Measurements from ENCODE around the gene TPSG1. TPM values are rescaled to one million over a fixed set of nuclear protein-coding genes. Genes with fewer than 3 reads are reported as not detected.
"Not testable (repeated sequence)": the region's sequence is repeated elsewhere in the genome, so short reads cannot be mapped to it uniquely, and the experiment has no call there.

TPSG1 gene
- total RNA-seq, 1 experiment from 2014 or later: 4.3 TPM

DNA sequence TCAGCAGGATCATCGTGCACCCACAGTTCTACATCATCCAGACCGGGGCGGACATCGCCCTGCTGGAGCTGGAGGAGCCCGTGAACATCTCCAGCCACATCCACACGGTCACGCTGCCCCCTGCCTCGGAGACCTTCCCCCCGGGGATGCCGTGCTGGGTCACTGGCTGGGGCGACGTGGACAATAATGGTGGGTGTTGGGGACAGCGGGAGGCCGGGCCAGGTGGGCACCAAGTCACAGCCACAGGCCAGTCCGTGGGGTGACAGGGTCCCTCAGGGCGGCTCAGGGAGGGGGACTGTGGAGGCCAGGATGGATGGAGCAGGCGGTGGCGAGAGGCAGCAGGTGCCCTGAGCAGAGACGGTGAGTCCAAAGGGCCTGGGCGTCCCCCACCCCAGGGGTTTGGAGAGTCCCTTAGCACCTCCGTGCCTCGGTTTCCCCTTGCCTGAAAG, 31.8 kb upstream of the TPSG1 start:
- no peak for DNase-seq (ENCODE audit: low spot score)

DNA sequence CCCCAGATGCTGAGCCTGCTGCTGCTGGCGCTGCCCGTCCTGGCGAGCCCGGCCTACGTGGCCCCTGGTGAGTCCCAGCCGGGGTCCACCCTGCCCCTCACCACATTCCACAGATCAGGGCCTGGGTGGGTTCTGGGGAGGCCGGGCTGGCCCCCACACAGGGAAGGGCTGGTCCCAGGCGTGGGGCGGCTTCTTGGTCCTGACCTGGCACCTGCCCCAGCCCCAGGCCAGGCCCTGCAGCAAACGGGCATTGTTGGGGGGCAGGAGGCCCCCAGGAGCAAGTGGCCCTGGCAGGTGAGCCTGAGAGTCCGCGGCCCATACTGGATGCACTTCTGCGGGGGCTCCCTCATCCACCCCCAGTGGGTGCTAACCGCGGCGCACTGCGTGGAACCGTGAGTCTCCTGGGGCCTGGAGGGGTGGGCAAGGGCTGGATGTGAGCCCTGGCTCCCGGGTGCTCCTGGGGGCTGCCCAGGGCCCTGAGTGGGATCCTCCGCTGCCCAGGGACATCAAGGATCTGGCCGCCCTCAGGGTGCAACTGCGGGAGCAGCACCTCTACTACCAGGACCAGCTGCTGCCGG, 31.3 kb upstream of the TPSG1 start:
- DNase-seq (ENCODE audit: low spot score): not testable (repeated sequence)

DNA sequence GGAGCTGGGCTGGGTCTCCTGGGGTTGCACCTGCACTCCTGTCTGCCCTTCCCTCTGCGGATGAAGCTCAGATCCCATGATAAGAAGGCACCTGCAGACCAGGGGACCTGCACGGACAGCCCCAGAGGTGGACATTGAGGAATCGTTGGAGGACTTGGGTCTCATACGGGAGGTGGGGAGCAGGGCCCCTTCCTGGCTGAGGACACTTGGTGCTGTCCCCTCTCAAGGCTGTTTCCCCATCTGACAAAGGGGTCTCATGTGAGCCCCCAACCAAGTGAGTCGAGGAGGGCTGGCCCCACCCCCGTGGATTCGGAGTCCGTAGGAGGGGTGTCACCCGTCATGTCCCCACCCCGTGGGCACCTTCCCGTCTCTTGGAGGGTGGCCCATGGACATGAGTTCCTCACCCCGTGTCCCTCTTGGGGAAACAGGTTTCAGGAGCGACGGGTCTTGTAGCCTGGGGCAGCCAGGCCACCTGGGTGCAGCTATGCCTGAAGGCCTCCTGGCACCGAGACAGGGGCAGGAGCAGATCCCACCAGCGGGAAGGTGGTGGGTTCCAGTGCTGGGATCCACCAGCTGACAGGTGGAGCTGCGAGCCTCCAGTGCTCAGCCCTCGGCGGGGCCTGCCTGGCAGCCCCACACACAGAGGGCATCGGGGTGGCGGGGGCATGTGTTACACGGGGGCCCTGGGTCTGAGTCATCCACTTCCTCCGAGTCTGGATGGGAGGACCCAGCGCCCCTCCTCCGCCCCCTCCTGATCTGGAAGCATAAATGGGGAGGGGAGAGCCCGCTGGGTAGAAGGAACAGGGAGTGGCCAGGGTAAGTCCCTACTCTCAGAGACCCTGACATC, 30.4 kb upstream of the TPSG1 start, which contains the start of gene TPSD1:
TSS of gene TPSD1 (plus strand) at position 794 of the 847 bp plus-strand sequence. CDS start 212 bp downstream, outside the sequence.
- not testable (repeated sequence) for DNase-seq (ENCODE audit: low spot score)

DNA sequence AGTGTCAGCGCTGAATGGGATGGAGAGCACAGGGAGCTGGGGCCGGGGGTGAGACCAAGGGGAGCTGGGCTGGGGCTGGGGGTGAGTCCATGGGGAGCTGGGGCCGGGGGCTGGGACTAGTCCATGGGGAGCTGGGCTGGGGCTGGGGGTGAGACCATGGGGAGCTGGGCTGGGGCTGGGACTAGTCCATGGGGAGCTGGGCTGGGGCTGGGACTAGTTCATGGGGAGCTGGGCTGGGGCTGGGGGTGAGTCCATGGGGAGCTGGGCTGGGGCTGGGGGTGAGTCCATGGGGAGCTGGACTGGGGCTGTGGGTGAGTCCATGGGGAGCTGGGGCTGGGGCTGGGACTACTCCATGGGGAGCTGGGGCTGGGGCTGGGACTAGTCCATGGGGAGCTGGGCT, 29.8 kb upstream of the TPSG1 start:
- not testable (repeated sequence) for DNase-seq (ENCODE audit: low spot score)

DNA sequence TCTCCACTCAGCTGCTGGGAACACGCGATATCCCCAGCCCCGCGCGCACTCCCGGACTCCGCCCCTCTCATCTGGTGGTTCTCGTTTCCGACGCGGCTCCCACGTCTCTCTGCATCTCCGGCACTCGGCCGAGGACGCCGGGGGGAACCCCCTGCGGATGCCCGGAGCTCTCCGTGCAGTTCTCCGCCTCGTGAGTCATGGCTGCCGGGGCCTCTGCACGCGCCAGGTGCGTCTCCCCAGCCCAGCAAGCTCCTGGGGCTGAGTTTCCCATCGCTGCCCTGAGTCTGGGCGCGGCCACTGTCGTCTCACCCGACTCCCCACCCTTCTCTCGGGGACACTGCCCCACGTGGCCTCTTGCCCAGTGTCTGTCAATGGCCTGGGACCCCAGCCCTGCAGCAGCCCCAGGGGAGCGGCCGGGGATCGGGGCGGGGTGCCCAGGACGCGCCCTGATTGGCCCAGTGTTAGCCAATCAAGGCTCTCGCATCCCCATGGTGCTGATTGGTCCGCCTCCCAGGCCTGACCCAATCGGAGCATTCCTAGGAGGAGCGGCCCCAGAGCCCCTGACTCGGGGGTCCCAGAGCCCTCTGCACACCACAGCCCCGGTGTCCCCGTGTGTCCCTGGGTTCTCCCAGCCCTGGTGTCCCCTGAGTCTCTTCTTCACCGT, 28.8 kb upstream of the TPSG1 start:
- DNase-seq (ENCODE audit: low spot score): not testable (repeated sequence)

DNA sequence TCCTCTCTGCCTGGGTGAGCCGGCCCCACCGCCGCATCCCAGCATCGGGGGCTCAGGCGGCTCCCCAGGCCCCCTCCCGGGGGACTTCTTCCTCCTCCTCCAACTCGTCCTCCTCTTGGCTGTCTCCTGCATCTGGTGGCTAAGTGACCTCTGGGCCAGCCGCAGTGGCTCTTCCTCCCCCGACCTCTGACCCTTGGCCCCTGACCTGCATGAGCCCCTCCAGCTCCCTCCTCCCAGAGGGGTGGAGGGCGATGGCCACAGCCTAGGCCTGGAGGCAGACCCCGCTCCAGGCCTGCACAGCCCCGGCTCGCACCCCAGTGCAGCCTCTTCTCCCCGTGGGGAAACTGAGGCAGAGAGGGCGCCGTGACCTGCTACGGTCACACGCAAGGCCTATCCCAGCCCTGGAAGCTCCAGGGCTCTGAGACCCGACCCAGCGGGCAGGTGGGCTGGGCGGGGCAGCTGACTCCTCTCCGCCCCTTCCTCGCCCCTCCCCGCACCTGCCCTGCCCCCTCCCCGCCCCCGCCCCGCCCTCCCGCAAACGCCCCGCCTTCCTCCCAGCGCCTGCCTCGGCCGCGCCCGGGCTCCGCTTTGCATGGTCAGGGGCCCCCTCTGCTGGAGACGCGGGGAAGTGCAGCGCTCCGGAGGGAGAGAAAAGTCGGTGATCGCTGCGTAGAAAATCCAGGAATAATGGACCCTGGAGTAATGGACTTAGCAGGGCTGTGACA, 24.1 kb upstream of the TPSG1 start:
- not testable (repeated sequence) for DNase-seq (ENCODE audit: low spot score)

DNA sequence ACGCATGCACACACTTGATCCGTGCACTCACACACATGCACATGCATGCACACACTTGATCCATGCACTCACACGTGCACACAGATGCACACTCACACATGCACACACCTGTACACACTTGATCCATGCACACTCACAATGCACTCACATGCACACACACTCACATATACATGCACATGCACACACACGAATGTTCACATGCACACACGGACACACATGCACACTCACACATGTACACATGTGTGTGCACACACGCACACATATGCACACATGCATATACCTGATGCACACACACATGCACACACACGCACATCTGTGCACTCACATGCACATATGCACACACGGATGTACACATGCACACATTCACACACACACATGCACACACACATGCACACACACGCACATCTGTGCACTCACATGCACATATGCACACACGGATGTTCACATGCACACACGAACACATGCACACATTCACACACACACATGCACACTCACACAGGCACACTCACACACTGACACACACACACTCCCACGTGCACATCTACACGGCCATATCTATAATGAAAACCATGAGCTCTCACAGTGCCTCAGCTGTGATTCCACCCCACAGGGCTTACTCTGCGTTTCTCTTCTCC, 23.0 kb upstream of the TPSG1 start:
- not testable (repeated sequence) for DNase-seq (ENCODE audit: low spot score)

DNA sequence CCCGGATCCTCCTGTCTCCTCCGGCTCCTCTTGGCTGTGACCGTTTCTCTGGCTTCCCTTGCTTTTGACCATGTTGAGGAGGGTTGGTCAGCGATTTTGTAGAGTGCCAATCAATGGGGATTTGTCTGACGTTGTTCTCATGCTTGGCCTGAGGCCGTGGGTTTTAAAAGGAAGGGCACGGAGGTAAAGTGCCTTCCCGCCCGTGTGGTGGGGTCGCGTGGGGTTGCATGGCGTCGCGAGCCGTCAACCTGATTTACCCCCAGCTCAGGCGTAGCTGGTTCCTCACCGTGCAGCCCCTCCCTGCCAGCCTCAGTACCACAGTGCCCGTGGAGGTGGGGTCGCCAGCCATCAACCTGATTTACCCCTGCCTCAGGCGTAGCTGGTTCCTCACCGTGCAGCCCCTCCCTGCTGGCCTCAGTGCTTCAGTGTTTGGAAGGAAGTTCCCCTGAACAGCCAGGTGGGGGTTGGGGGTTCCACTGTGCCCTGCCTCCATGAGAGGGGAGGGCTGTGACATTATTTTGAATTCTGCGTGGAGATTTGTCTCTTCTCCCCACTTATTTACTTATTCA, 20.5 kb upstream of the TPSG1 start:
- no peak for DNase-seq (ENCODE audit: low spot score)

DNA sequence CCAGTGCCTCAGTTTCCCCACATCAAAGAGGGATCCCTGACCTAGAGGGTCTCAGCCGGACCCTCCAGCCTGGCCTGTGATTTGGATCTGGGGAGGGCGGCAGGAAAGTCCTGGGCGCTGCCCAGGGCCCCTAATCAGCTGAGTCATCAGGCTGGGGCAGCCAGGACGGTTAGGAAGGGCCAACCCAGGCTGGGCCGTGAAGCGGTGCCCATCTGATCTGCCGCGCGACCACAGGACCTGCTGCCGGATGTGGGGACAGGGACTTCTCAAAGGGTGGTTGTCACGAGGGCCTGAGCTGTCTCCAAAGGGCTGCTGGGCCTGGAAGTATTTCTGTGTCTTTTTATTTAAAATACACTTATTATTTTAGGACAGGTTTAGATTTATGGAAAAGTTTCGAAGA, 19.8 kb upstream of the TPSG1 start:
- DNase-seq (ENCODE audit: low spot score): peak; percentile 86

DNA sequence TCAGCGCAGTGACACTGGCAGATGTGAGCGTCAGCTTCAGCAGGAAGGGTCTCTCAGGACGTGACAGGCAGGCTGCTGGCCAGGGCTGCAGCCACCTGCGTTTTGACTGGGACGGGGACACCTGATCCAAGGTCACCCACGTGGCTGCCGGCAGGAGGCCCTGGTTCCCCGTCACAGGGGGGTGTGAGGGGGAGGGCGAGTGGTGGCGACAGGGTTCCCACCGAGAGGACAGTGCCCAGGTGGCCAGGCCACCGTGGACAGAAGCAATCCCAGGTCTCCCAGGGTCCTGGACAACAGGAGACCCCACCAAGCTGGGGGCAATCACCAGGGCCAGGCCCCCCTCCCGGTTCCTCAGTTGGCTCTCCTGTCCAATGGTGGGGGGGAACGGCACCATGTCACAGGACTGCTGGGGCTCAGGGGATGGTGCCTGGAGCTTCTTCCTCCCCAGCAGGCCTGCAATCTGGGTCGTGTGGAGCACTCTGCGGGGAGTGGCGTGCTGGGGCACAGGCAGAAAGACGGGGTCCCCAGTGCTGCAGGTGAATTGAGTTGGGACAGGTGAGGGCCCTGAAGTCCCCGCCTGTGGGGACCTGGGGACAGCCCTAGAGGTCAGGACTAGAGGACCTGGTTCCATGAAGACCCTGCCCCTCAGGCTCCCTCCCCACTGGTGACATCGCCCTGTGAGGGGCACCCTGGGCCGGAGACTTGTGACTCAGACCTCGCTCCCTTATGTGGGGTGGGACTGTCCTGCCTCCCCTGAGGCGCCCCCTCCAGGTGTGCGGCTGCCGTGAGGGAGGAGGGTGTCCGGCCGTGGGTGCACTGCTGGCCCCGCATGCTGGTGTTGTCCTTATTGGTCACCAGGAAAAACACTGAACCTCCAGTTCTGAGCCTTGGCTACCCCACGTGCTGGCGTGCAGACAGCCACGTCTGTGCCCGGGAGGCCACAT, 19.1 kb upstream of the TPSG1 start:
- not testable (repeated sequence) for DNase-seq (ENCODE audit: low spot score)

DNA sequence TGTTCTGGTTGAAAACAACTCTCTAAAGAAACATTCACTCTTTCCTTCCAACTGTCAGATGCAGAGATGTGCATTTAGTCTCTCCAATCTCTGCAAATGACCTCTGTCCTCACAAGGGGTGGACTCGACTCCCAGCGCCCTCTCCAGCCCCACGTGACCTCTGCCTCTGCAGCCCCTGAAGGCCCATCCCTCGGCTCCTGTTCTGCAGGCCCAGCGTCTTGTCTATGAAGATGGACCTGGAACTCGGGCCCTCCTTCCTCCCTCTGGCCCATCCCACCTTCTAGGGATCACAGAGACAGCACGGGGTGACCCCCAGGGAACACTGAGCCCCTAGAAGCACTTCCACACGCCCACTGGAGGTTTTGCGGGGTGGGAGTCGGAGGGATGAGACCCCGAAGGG, 18.3 kb upstream of the TPSG1 start:
- DNase-seq (ENCODE audit: low spot score): not testable (repeated sequence)

DNA sequence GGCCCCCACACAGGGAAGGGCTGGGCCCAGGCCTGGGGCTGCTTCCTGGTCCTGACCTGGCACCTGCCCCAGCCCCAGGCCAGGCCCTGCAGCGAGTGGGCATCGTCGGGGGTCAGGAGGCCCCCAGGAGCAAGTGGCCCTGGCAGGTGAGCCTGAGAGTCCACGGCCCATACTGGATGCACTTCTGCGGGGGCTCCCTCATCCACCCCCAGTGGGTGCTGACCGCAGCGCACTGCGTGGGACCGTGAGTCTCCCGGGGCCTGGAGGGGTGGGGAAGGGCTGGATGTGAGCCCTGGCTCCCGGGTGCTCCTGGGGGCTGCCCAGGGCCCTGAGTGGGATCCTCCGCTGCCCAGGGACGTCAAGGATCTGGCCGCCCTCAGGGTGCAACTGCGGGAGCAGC, 16.0 kb upstream of the TPSG1 start:
- DNase-seq (ENCODE audit: low spot score): not testable (repeated sequence)

DNA sequence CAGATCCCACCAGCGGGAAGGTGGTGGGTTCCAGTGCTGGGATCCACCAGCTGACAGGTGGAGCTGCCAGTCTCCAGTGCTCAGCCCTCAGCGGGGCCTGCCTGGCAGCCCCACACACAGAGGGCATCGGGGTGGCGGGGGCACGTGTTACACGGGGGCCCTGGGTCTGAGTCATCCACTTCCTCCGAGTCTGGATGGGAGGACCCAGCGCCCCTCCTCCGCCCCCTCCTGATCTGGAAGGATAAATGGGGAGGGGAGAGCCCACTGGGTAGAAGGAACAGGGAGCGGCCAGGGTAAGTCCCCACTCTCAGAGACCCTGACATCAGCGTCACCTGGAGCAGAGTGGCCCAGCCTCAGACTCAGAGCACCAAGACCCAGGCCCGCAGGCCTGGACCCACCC, 15.4 kb upstream of the TPSG1 start, which contains the start of gene TPSAB1:
TSS of gene TPSAB1 (plus strand) at position 270 of the 400 bp plus-strand sequence. CDS start 234 bp downstream, outside the sequence.
- not testable (repeated sequence) for DNase-seq (ENCODE audit: low spot score)

DNA sequence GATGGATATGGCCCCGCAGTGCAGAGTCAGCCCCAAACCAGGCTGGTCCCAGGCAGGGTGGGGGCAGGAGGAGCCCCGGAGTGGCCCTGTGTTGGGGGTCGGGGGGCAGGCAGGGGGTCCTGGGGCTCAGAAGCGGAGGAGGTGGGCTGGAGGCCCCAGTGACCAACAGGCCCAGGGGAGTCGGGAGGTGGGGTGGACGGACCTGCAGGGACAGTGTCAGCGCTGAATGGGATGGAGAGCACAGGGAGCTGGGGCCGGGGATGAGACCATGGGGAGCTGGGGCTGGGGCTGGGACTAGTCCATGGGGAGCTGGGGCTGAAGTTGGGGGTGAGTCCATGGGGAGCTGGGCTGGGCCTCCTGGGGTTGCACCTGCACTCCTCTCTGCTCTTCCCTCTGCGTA, 14.5 kb upstream of the TPSG1 start:
- not testable (repeated sequence) for DNase-seq (ENCODE audit: low spot score)

DNA sequence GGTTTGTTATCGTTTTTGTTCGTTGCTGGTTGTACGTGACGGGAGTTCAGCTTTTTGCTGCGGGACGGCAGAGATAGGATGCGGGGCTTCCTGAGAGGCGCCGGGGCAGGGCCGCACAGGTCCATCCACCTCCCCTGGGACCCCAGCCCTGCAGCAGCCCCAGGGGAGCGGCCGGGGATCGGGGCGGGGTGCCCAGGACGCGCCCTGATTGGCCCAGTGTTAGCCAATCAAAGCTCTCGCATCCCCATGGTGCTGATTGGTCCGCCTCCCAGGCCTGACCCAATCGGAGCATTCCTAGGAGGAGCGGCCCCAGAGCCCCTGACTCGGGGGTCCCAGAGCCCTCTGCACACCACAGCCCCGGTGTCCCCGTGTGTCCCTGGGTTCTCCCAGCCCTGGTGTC, 13.8 kb upstream of the TPSG1 start:
- DNase-seq (ENCODE audit: low spot score): not testable (repeated sequence)

DNA sequence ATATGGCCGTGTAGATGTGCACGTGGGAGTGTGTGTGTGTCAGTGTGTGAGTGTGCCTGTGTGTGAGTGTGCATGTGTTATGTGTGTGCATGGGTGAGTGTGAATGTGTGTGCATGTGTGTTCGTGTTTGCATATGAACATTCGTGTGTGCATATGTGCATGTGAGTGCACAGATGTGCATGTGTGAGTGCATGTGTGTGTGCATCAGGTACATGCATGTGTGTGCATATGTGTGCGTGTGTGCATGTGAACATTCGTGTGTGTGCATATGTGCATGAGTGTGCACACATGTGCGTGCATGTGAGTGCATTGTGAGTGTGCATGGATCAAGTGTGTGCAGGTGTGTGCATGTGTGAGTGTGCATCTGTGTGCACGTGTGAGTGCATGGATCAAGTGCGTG, 12.9 kb upstream of the TPSG1 start:
- DNase-seq (ENCODE audit: low spot score): no peak

DNA sequence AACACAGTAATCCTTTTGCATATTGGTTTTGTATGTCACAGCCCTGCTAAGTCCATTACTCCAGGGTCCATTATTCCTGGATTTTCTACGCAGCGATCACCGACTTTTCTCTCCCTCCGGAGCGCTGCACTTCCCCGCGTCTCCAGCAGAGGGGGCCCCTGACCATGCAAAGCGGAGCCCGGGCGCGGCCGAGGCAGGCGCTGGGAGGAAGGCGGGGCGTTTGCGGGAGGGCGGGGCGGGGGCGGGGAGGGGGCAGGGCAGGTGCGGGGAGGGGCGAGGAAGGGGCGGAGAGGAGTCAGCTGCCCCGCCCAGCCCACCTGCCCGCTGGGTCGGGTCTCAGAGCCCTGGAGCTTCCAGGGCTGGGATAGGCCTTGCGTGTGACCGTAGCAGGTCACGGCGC, 11.6 kb upstream of the TPSG1 start:
- DNase-seq (ENCODE audit: low spot score): not testable (repeated sequence)

DNA sequence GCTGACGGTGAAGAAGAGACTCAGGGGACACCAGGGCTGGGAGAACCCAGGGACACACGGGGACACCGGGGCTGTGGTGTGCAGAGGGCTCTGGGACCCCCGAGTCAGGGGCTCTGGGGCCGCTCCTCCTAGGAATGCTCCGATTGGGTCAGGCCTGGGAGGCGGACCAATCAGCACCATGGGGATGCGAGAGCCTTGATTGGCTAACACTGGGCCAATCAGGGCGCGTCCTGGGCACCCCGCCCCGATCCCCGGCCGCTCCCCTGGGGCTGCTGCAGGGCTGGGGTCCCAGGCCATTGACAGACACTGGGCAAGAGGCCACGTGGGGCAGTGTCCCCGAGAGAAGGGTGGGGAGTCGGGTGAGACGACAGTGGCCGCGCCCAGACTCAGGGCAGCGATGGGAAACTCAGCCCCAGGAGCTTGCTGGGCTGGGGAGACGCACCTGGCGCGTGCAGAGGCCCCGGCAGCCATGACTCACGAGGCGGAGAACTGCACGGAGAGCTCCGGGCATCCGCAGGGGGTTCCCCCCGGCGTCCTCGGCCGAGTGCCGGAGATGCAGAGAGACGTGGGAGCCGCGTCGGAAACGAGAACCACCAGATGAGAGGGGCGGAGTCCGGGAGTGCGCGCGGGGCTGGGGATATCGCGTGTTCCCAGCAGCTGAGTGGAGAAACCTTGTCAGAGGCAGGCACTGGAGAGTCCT, 7.1 kb upstream of the TPSG1 start:
- not testable (repeated sequence) for DNase-seq (ENCODE audit: low spot score)

DNA sequence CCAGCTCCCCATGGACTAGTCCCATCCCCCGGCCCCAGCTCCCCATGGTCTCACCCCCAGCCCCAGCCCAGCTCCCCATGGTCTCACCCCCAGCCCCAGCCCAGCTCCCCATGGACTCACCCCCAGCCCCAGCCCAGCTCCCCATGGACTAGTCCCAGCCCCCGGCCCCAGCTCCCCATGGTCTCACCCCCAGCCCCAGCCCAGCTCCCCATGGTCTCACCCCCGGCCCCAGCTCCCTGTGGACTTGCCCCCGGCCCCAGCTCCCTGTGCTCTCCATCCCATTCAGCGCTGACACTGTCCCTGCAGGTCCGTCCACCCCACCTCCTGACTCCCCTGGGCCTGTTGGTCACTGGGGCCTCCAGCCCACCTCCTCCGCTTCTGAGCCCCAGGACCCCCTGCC, 6.2 kb upstream of the TPSG1 start:
- DNase-seq (ENCODE audit: low spot score): not testable (repeated sequence)

Measured in A172 (cell line).